Spleen (tissue), 11 donors: ENCODE results near the gene ZEB1. TPM values are rescaled to one million over a fixed set of nuclear protein-coding genes. Genes with fewer than 3 reads are reported as not detected.

Experiments used
- DNase-seq: peaks from one replicate; pipeline ENCODE4 v3.0.0-alpha.2; 2020
- H3K27ac ChIP-seq, 8 donors: fragments of 200-600 bp; sonication (generic) in 7 of 8; 1 replicate in 4 of 8; 2 replicates in 4 of 8; pipeline versions ENCODE4 v1.5.0 to v1.8.0; 2016 to 2021; ENCODE audit warnings: inconsistent platforms in 4 of 8, mild to moderate bottlenecking in 4 of 8, moderate library complexity in 1 of 8
- H3K27me3 ChIP-seq, 7 donors: fragments of 200-600 bp; sonication (generic) in 6 of 7; replicated peaks in 1 of 7; 1 replicate in 4 of 7; 2 replicates in 3 of 7; pipeline versions ENCODE4 v1.5.0 to v1.8.0; 2016 to 2021; ENCODE audit warnings: inconsistent platforms in 3 of 7, mild to moderate bottlenecking in 1 of 7
- H3K36me3 ChIP-seq, 6 donors: fragments of 200-600 bp; sonication (generic) in 5 of 6; 1 replicate in 4 of 6; 2 replicates in 2 of 6; pipeline versions ENCODE4 v1.5.0 to v1.8.0; 2016 to 2021; ENCODE audit warnings: inconsistent platforms in 2 of 6
- H3K4me1 ChIP-seq, 6 donors: fragments of 200-600 bp; sonication (generic) in 5 of 6; 1 replicate in 3 of 6; 2 replicates in 3 of 6; pipeline versions ENCODE4 v1.5.0 to v1.8.0; 2016 to 2021; ENCODE audit warnings: inconsistent platforms in 3 of 6
- H3K4me3 ChIP-seq, 8 donors: fragments of 200-600 bp; sonication (generic) in 7 of 8; 1 replicate in 4 of 8; 2 replicates in 4 of 8; pipeline versions ENCODE4 v1.5.0 to v1.8.0; 2016 to 2021; ENCODE audit warnings: inconsistent platforms in 4 of 8, mild to moderate bottlenecking in 4 of 8, moderate library complexity in 2 of 8
- H3K9me3 ChIP-seq, 8 donors: fragments of 200-600 bp; sonication (generic) in 7 of 8; 1 replicate in 4 of 8; 2 replicates in 4 of 8; pipeline versions ENCODE4 v1.5.0 to v1.8.0; 2016 to 2021; ENCODE audit warnings: inconsistent platforms in 4 of 8
- CTCF ChIP-seq, 11 experiments: fragments of 200-600 bp in 7 of 11; fragments of 450-650 bp in 4 of 11; sonication (generic) in 4 of 11; IDR thresholded peaks in 8 of 11; conservative IDR thresholded peaks in 3 of 11; 1 replicate in 7 of 11; 2 replicates in 4 of 11; pipeline versions ENCODE4 v1.4.0 to v1.8.0; 2016 to 2021; ENCODE audit warnings: antibody characterized with exemption in 11 of 11, inconsistent platforms in 4 of 11, mild to moderate bottlenecking in 1 of 11
- POLR2A ChIP-seq, 3 donors: fragments of 450-650 bp; IDR thresholded peaks; one replicate each; pipeline ENCODE4 v1.5.1; 2017; ENCODE audit warnings: antibody characterized with exemption in 3 of 3, mild to moderate bottlenecking in 1 of 3
- POLR2AphosphoS5 ChIP-seq, 3 donors: sonication (generic); formaldehyde crosslinking; IDR thresholded peaks; one replicate each; pipeline ENCODE4 v1.5.1; 2017; ENCODE audit warnings: antibody characterized with exemption in 3 of 3
- WGBS, 5 donors: extraction: QIAGEN DNeasy Blood & Tissue Kit in 3 of 5; methylation state at CpG; one replicate each; pipeline versions ENCODE4 v1.1.5 to v1.1.7; 2013 to 2018; 5-methylcytosine and 5-hydroxymethylcytosine counted together
- intact Hi-C: fragments of 100-400 bp; cut with DNase I; formaldehyde crosslinking; loops from one replicate; pipeline ENCODE4 v1.15.0; 2023; ENCODE audit warnings: low total_unique reads
- polyA plus RNA-seq, 3 donors: library from polyadenylated mRNA; stranded (reverse); fragments of 200-250 nt; gene quantifications; one replicate each; pipeline ENCODE4 v1.2.1, GENCODE V29; 2013
- total RNA-seq, 7 donors: library from RNA; depleted of rRNA in 3 of 7; stranded (reverse); fragments of >200 nt in 3 of 7; fragmentation: NEBNext Ultra II Directional in 4 of 7; extraction: Animal tissue kit (Norgen Biotek cat#: 25700) in 4 of 7; gene quantifications; one replicate each; pipeline versions ENCODE4 v1.1.0 to v1.2.1, GENCODE V29; 2016 to 2021
- donor health status: healthy with polysubstance abuse.
- donor health status: DM: no; HTN: no; CAD: no; lungs with moderate emphysema.
- donor health status: DM: no; HTN: no; CAD: no.
- donor health status: Bipolar disorder and iron deficiency.
- donor health status: healthy.
- donor health status: DM: no; HTN: no; CAD: no.
- donor health status: DM: yes; HTN: yes; CAD: no.

Gene ZEB1
- total and polyA plus RNA-seq, 10 donors: 6.6 to 51.8 (median 44.6) TPM

DNA sequence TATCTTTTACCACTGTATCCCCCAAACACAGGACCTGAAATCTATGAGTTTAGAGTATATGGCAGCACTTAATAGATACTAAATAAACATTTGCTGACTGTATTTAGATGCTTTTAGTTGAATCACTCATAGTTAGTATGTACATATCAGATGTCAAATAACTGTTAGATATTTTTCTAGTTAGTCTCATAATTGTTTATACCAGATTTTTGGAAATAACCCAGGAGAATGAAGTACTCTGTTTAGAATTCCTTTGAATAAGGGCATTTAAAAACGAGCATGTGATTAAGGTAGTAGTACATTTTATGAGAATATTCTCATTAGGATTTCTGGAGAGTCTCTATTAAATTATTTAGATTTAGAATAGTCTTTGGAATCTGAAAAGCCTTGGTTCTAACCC lies 22.3 kb upstream of the ZEB1 start:
- Histone ChIP-seq H3K27me3 (no peaks in the 10 kb centered on the region), H3K27ac (no peak overlapping the region), H3K36me3 (no peaks in the 10 kb centered on the region), H3K4me1 (no peaks in the 10 kb centered on the region), H3K4me3 (no peak overlapping the region), H3K9me3 (no peaks in the 10 kb centered on the region)
- WGBS, 5 donors: 79 to 88% (median 81%) methylated on average over 1 of the region's 1 CpG
- intact Hi-C loops: no loop called here
- TF ChIP-seq CTCF (IDR thresholded peaks at IDR 0.05 in 8 of 11, conservative IDR thresholded peaks at IDR 0.05 in 3 of 11) (no peak), POLR2A (IDR thresholded peaks at IDR 0.05) (no peak), POLR2AphosphoS5 (IDR thresholded peaks at IDR 0.05) (no peak)
- DNase-seq: no peak

DNA sequence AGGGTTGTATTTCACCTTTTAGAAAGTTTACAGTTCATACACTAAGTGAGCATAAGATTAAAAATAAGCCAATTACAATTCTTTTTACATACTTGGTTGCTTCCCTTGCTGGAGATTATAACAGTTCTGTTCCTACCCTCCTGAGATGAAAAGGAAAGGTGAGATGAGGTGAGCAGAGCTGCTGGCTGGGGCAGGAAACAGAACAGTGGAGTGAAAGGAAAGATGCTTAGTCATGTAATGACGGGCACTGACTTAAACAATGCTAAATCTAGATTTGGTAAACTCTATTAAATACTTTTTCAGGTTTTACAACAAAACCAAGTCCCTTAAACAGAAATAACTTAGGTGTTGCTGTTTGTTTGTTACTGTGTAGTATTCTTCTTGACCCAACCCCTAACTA lies 19.9 kb upstream of the ZEB1 start:
- Histone ChIP-seq H3K36me3 (no peaks in the 10 kb centered on the region), H3K4me1 (no peaks in the 10 kb centered on the region), H3K27me3 (no peaks in the 10 kb centered on the region), H3K9me3 (no peaks in the 10 kb centered on the region), H3K27ac (no peak overlapping the region), H3K4me3 (no peak overlapping the region)
- DNase-seq: no peak
- intact Hi-C loops: no loop called here
- 3 to 17% (median 6%) methylated on average over 1 of the region's 1 CpG for WGBS, 5 donors
- TF ChIP-seq CTCF (IDR thresholded peaks at IDR 0.05 in 8 of 11, conservative IDR thresholded peaks at IDR 0.05 in 3 of 11): no peak
- TF ChIP-seq POLR2A (IDR thresholded peaks at IDR 0.05): no peak
- no peak for TF ChIP-seq POLR2AphosphoS5 (IDR thresholded peaks at IDR 0.05)

DNA sequence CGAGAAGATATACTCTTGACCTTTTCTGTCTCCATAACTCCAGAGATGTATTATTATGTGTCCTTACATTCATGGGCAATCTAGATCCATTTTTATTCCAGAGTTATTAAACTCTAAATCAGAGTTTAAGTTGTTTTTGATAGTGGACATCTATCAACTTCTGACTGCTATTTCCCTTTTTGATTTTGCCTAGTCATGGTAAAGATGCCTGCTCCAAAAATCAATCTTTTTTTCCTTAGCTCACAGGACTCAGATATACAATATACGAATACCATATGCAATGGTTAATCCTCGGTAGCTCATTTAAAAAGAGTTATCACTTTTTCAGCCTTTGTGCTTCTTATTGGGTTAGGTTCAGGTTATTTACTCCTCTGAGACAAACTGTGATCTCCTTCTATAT lies 15.8 kb upstream of the ZEB1 start:
- no peaks in the 10 kb centered on the region for H3K4me1 ChIP-seq
- H3K4me3 ChIP-seq: no peak overlapping the region
- H3K36me3 ChIP-seq: no peaks in the 10 kb centered on the region
- TF ChIP-seq CTCF (IDR thresholded peaks at IDR 0.05 in 8 of 11, conservative IDR thresholded peaks at IDR 0.05 in 3 of 11): no peak
- no peak for TF ChIP-seq POLR2AphosphoS5 (IDR thresholded peaks at IDR 0.05)
- no peak for TF ChIP-seq POLR2A (IDR thresholded peaks at IDR 0.05)
- no peak overlapping the region for H3K27ac ChIP-seq
- DNase-seq: no peak
- no peaks in the 10 kb centered on the region for H3K27me3 ChIP-seq
- H3K9me3 ChIP-seq: no peaks in the 10 kb centered on the region
- intact Hi-C loops: no loop called here
- WGBS, 5 donors: 72 to 89% (median 81%) methylated on average over 3 of the region's 3 CpGs

GRCh38 chr10:31304291-31304970 lies 14.6 kb upstream of the ZEB1 start:
- Histone ChIP-seq H3K36me3 (no peaks in the 10 kb centered on the region), H3K27ac (no peak overlapping the region), H3K4me1 (no peaks in the 10 kb centered on the region), H3K9me3 (no peaks in the 10 kb centered on the region), H3K27me3 (no peaks in the 10 kb centered on the region), H3K4me3 (no peak overlapping the region)
- no peak for DNase-seq
- WGBS, 5 donors: 78 to 89% (median 85%) methylated on average over 6 of the region's 6 CpGs
- intact Hi-C loops: no loop called here
- TF ChIP-seq POLR2AphosphoS5 (IDR thresholded peaks at IDR 0.05): no peak
- TF ChIP-seq CTCF (IDR thresholded peaks at IDR 0.05 in 8 of 11, conservative IDR thresholded peaks at IDR 0.05 in 3 of 11): no peak
- TF ChIP-seq POLR2A (IDR thresholded peaks at IDR 0.05): no peak
